Naive thymus-derived CD4-positive, alpha-beta T cell (primary cell): ENCODE data around the gene ITK. TPM values are rescaled to one million over a fixed set of nuclear protein-coding genes. Genes with fewer than 3 reads are reported as not detected.

Experiments
- ATAC-seq: fragments of 150-1000 bp; cut with Tn5 transposase; 2 replicates; pipeline ENCODE4 v1.10.0; 2021; ENCODE audit warnings: mild to moderate bottlenecking, moderate library complexity
- CTCF ChIA-PET: fragments of 350-600 bp; sonication (Branson Sonifier 250); formaldehyde crosslinking; loops from one replicate; lab custom pipeline; 2021; ENCODE audit warnings: antibody characterized with exemption; lab: Charles Lee
- POLR2A ChIA-PET: fragments of 350-600 bp; sonication (Branson Sonifier 250); formaldehyde crosslinking; loops from one replicate; lab custom pipeline; 2021; ENCODE audit warnings: antibody characterized with exemption, inconsistent platforms; lab: Charles Lee
- DNase-seq, 9 donors: peaks; one replicate each; pipeline versions ENCODE4 v3.0.0 to v3.0.0-alpha.2; 2020 to 2022; ENCODE audit warnings: mixed read lengths in 1 of 9
- H3K27ac ChIP-seq: one replicate; pipeline ENCODE4 v1.7.0; 2013; ENCODE audit warnings: mild to moderate bottlenecking, low read depth, low read length, moderate library complexity
- H3K27me3 ChIP-seq, 2 donors: one replicate each; pipeline ENCODE4 v1.7.0; 2013; ENCODE audit warnings: low read length in 2 of 2, mild to moderate bottlenecking in 2 of 2, moderate library complexity in 2 of 2; ENCODE audit not compliant: control insufficient read depth in 2 of 2, insufficient read depth in 2 of 2
- H3K36me3 ChIP-seq, 3 experiments: 1 replicate in 2 of 3; 2 replicates in 1 of 3; pipeline ENCODE4 v1.7.0; 2013; ENCODE audit warnings: low read length in 3 of 3, mild to moderate bottlenecking in 3 of 3, moderate library complexity in 1 of 3; ENCODE audit not compliant: insufficient read depth in 3 of 3, control insufficient read depth in 2 of 3
- H3K4me1 ChIP-seq, 2 donors: one replicate each; pipeline ENCODE4 v1.7.0; 2013; ENCODE audit warnings: low read length in 2 of 2, mild to moderate bottlenecking in 2 of 2, moderate library complexity in 1 of 2; ENCODE audit not compliant: control insufficient read depth in 2 of 2, insufficient read depth in 2 of 2
- H3K4me3 ChIP-seq: 2 replicates; pipeline ENCODE4 v1.7.0; 2013; ENCODE audit warnings: mild to moderate bottlenecking, low read length
- H3K9me3 ChIP-seq, 3 experiments: 1 replicate in 2 of 3; 2 replicates in 1 of 3; pipeline ENCODE4 v1.7.0; 2013; ENCODE audit warnings: low read length in 3 of 3; ENCODE audit not compliant: control insufficient read depth in 2 of 3
- H3K27ac Mint-ChIP-seq, 9 donors: one replicate each; pipeline ENCODE4 v1.8.0; 2020 to 2022; ENCODE audit warnings: mixed read lengths in 9 of 9, mild to moderate bottlenecking in 8 of 9, moderate library complexity in 5 of 9, inconsistent platforms in 2 of 9
- H3K27me3 Mint-ChIP-seq, 5 donors: one replicate each; pipeline ENCODE4 v1.8.0; 2021 to 2022; ENCODE audit warnings: mixed read lengths in 5 of 5, mild to moderate bottlenecking in 1 of 5
- H3K36me3 Mint-ChIP-seq, 5 donors: one replicate each; pipeline ENCODE4 v1.8.0; 2020 to 2022; ENCODE audit warnings: mixed read lengths in 5 of 5, mild to moderate bottlenecking in 3 of 5, inconsistent platforms in 1 of 5
- H3K4me1 Mint-ChIP-seq, 7 donors: one replicate each; pipeline ENCODE4 v1.8.0; 2020 to 2022; ENCODE audit warnings: mixed read lengths in 7 of 7, mild to moderate bottlenecking in 3 of 7, inconsistent platforms in 1 of 7
- H3K4me3 Mint-ChIP-seq, 10 donors: one replicate each; pipeline ENCODE4 v1.8.0; 2020 to 2022; ENCODE audit warnings: mild to moderate bottlenecking in 10 of 10, mixed read lengths in 10 of 10, moderate library complexity in 6 of 10, inconsistent platforms in 2 of 10
- H3K9me3 Mint-ChIP-seq, 11 donors: one replicate each; pipeline ENCODE4 v1.8.0; 2020 to 2022; ENCODE audit warnings: mixed read lengths in 11 of 11, mild to moderate bottlenecking in 4 of 11, inconsistent platforms in 1 of 11, moderate library complexity in 1 of 11
- intact Hi-C, 2 donors: fragments of 100-400 bp; cut with micrococcal nuclease; formaldehyde crosslinking; loops; one replicate each; pipeline ENCODE4 v1.15.1; 2023
- polyA plus RNA-seq, 2 donors: library from polyadenylated mRNA; unstranded; fragments of 300-500 nt; fragmentation: Illumina TruSeq; gene quantifications; one replicate each; pipeline ENCODE4 v1.2.3, GENCODE V29; 2021
- total RNA-seq, 6 experiments: library from RNA in 5 of 6; stranded (reverse) in 5 of 6; gene quantifications; 1 replicate in 5 of 6; 2 replicates in 1 of 6; pipeline ENCODE4 v1.2.3 and lab custom pipeline; 2021 to 2026

The ITK gene
- total and polyA plus RNA-seq, 7 experiments from 2014 or later = 183 to 481 (median 294) TPM

- ChIA-PET CTCF (interaction anchor here (0.7 to 2.7 kb wide), 3 partner anchors 8 to 78 kb away, joined by 3 to 9 read pairs (median 6); no protein-coding TSS in a partner anchor), POLR2A (interaction anchor here (1.1 to 20.7 kb wide), 8 partner anchors 8 to 42 kb away, joined by 3 to 345 read pairs (median 8); partner anchors contain the start of genes GARIN3 and MED7)
- Histone ChIP-seq H3K4me1 (peaks cover 46 to 57% of the 10 kb centered on the region in 2 donors), H3K36me3 (no peaks in the 10 kb centered on the region), H3K4me3 (no peak overlapping the region), H3K9me3 (no peaks in the 10 kb centered on the region), H3K27ac (no peak overlapping the region), H3K27me3 (no peaks in the 10 kb centered on the region)
- intact Hi-C loops = no loop called here
- Mint-ChIP-seq H3K36me3 (peaks cover 0 to 8% (median 0%) of the 10 kb centered on the region in 5 donors), H3K9me3 (peaks cover 0 to 11% (median 5%) of the 10 kb centered on the region in 11 donors), H3K4me1 (peaks cover 46 to 91% (median 76%) of the 10 kb centered on the region in 7 donors), H3K27me3 (no peaks in the 10 kb centered on the region), H3K4me3 (peak overlapping the region in 3 of 10 donors; percentile 17 to 34 (median 32)), H3K27ac (peak overlapping the region; percentile 46 to 81 (median 64))
- DNase-seq (peak in 1 of 9 donors; percentile 20), ATAC-seq (no peak)
Measured at GRCh38 chr5:157175071-157175612, 5.5 kb upstream of the ITK start.

GRCh38 chr5:157177953-157178352 lies 2.7 kb upstream of the ITK start:
- Histone ChIP-seq H3K36me3 (peaks cover 0 to 10% (median 0%) of the 10 kb centered on the region in 3 experiments), H3K4me3 (no peak overlapping the region), H3K4me1 (peaks cover 37 to 39% of the 10 kb centered on the region in 2 donors), H3K27me3 (no peaks in the 10 kb centered on the region), H3K27ac (peak overlapping the region; percentile 81), H3K9me3 (no peaks in the 10 kb centered on the region)
- ChIA-PET POLR2A (interaction anchor here (1.0 to 20.7 kb wide), 6 partner anchors 11 to 75 kb away, joined by 3 to 345 read pairs (median 16); partner anchors contain the start of gene GARIN3), CTCF (no interaction called here)
- H3K4me1 Mint-ChIP-seq = peaks cover 34 to 70% (median 56%) of the 10 kb centered on the region in 7 donors
- intact Hi-C loops = loop anchor here in 1 of 2 donors (1.0 kb wide), 1 partner anchor 12 kb away; the partner anchor contains the start of gene GARIN3
- DNase-seq = no peak
- H3K9me3 Mint-ChIP-seq = peaks cover 0 to 6% (median 0%) of the 10 kb centered on the region in 11 donors
- ATAC-seq = no peak
- H3K36me3 Mint-ChIP-seq = peaks cover 6 to 29% (median 15%) of the 10 kb centered on the region in 5 donors
- H3K27me3 Mint-ChIP-seq = no peaks in the 10 kb centered on the region
- H3K27ac Mint-ChIP-seq = peak overlapping the region; percentile 88 to 98 (median 94)
- H3K4me3 Mint-ChIP-seq = peak overlapping the region; percentile 31 to 98 (median 79)

GRCh38 chr5:157178966-157179365 lies 1.7 kb upstream of the ITK start:
- ATAC-seq (peak; percentile 53), DNase-seq (peak in 4 of 9 donors; percentile 36 to 61 (median 52))
- H3K36me3 Mint-ChIP-seq = peaks cover 15 to 38% (median 25%) of the 10 kb centered on the region in 5 donors
- Histone ChIP-seq H3K9me3 (no peaks in the 10 kb centered on the region), H3K36me3 (peaks cover 0 to 18% (median under 1%) of the 10 kb centered on the region in 3 experiments), H3K27ac (peak overlapping the region; percentile 81), H3K27me3 (no peaks in the 10 kb centered on the region), H3K4me1 (peaks cover 32 to 35% of the 10 kb centered on the region in 2 donors), H3K4me3 (peak overlapping the region; percentile 36)
- peak overlapping the region; percentile 88 to 98 (median 94) for H3K27ac Mint-ChIP-seq
- intact Hi-C loops = loop anchor here in 1 of 2 donors (1.0 kb wide), 1 partner anchor 13 kb away; the partner anchor contains the start of gene GARIN3
- ChIA-PET POLR2A (interaction anchor here (0.9 to 20.7 kb wide), 13 partner anchors 8 to 95 kb away, joined by 3 to 345 read pairs (median 8); partner anchors contain the start of gene MED7), CTCF (interaction anchor here (0.9 to 2.6 kb wide), 5 partner anchors 11 to 130 kb away, joined by 3 to 13 read pairs (median 3); no protein-coding TSS in a partner anchor)
- H3K27me3 Mint-ChIP-seq = no peaks in the 10 kb centered on the region
- peaks cover 0 to 6% (median 0%) of the 10 kb centered on the region in 11 donors for H3K9me3 Mint-ChIP-seq
- H3K4me1 Mint-ChIP-seq = peaks cover 32 to 63% (median 56%) of the 10 kb centered on the region in 7 donors
- H3K4me3 Mint-ChIP-seq = peak overlapping the region; percentile 69 to 98 (median 79)

- intact Hi-C loops = loop anchor here in 1 of 2 donors (5.0 to 10.0 kb wide), 4 partner anchors 77 to 423 kb away; partner anchors contain the start of gene HAVCR2
- Histone ChIP-seq H3K9me3 (no peaks in the 10 kb centered on the region), H3K4me3 (peak overlapping the region; percentile 62), H3K4me1 (peaks cover 48 to 54% of the 10 kb centered on the region in 2 donors), H3K36me3 (peaks cover 6 to 36% (median 12%) of the 10 kb centered on the region in 3 experiments), H3K27ac (peak overlapping the region; percentile 81), H3K27me3 (no peaks in the 10 kb centered on the region)
- no peak for DNase-seq
- Mint-ChIP-seq H3K27ac (peak overlapping the region; percentile 91 to 99 (median 96)), H3K4me3 (peak overlapping the region; percentile 89 to 100 (median 97)), H3K9me3 (peaks cover 0 to 4% (median 0%) of the 10 kb centered on the region in 11 donors), H3K4me1 (peaks cover 40 to 64% (median 57%) of the 10 kb centered on the region in 7 donors), H3K36me3 (peaks cover 29 to 56% (median 51%) of the 10 kb centered on the region in 5 donors), H3K27me3 (no peaks in the 10 kb centered on the region)
- ChIA-PET CTCF (interaction anchor here (0.7 to 3.3 kb wide), 4 partner anchors 9 to 43 kb away, joined by 3 to 9 read pairs (median 3); no protein-coding TSS in a partner anchor), POLR2A (interaction anchor here (0.9 to 20.7 kb wide), 12 partner anchors 9 to 122 kb away, joined by 3 to 345 read pairs (median 7); partner anchors contain the start of gene MED7)
- no peak for ATAC-seq
Measured at GRCh38 chr5:157182143-157182757, 1.6 kb downstream of the ITK start.

GRCh38 chr5:157184117-157184670 lies 3.6 kb downstream of the ITK start:
- intact Hi-C loops = loop anchor here in 1 of 2 donors (1.0 to 10.0 kb wide), 5 partner anchors 9 to 421 kb away; partner anchors contain the start of gene HAVCR2
- Mint-ChIP-seq H3K4me3 (peak overlapping the region; percentile 89 to 100 (median 98)), H3K27me3 (no peaks in the 10 kb centered on the region), H3K36me3 (peaks cover 41 to 71% (median 65%) of the 10 kb centered on the region in 5 donors), H3K4me1 (peaks cover 41 to 64% (median 56%) of the 10 kb centered on the region in 7 donors), H3K9me3 (peaks cover 0 to 3% (median 0%) of the 10 kb centered on the region in 11 donors), H3K27ac (peak overlapping the region; percentile 48 to 98 (median 87))
- peak overlapping the region; percentile 81 for H3K27ac ChIP-seq
- CTCF ChIA-PET = interaction anchor here (1.0 to 3.3 kb wide), 5 partner anchors 10 to 35 kb away, joined by 3 to 9 read pairs (median 3); no protein-coding TSS in a partner anchor
- peaks cover 6 to 39% (median 15%) of the 10 kb centered on the region in 3 experiments for H3K36me3 ChIP-seq
- POLR2A ChIA-PET = interaction anchor here (0.9 to 20.7 kb wide), 14 partner anchors 9 to 84 kb away, joined by 3 to 345 read pairs (median 6); partner anchors contain the start of gene MED7
- ATAC-seq (no peak), DNase-seq (no peak)
- H3K27me3 ChIP-seq = no peaks in the 10 kb centered on the region
- H3K4me3 ChIP-seq = peak overlapping the region; percentile 68
- peaks cover 48 to 51% of the 10 kb centered on the region in 2 donors for H3K4me1 ChIP-seq
- no peaks in the 10 kb centered on the region for H3K9me3 ChIP-seq
